ENCODE results near the gene PCSK6.
"Not testable (repeated sequence)": the region's sequence is repeated elsewhere in the genome, so short reads cannot be mapped to it uniquely, and the experiment has no call there.

The PCSK6 gene

DNA sequence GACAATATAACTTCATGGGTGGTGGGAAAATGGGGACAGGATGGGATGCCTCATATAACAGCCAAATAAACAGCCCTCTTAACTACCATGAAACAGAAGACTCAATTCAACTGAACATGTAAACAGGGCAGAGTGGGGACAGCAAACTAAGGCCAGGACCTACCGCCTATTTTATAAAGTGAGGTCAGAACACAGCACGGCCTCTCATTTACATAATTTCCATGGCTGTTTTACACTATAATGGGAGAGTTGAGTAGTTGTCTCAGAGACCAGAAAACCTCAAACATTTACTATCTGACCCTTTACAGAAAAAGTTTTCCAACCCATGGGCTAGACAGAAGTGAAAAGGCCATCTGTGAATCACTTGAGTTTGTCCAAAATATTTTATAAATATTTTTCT lies 137.8 kb downstream of the PCSK6 start:
- DNase-seq: no peak

DNA sequence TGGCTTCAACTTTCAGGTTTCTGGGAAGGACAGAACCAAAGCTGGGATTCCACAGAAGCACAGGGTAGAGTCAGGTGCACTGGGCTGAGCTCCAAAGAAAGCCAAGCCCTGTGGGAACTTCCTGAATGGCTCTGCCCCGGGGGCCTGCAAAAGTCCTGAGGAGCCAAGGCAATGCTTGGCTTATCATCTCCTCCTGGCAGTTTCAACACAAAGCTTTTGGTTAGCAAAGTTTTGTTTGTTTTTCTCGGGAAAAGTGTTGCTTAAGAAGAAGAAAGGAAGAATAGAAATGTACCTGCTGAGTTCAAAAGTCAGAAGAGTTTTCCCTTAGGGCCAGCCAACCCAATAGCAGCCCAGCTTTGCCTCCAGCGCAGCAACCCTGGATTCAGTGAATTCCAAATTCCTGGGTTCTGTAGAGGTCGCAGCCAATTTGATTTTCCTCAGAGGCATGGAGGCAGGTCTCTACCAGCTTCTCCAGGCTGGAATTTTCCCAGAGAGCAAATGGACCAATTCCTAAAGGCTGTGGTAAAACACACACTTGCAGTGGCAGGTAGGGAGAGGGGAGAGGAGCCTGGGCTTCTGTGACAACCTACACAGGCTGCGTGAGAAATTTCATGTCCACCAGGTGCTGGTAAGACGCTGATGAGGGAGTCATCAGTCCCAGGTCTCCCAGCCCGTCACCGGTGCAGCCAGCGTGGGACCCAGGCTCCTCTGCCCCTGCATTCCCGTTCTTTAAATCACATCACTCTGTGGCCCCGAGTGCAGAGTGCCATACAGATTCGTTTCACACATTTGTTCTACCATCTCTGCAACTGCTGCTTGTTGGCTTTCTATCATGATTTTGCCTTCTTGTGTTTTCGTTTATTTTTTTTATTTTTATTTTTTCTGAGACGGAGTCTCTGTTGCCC lies 140.2 kb downstream of the PCSK6 start:
- no peak for DNase-seq

DNA sequence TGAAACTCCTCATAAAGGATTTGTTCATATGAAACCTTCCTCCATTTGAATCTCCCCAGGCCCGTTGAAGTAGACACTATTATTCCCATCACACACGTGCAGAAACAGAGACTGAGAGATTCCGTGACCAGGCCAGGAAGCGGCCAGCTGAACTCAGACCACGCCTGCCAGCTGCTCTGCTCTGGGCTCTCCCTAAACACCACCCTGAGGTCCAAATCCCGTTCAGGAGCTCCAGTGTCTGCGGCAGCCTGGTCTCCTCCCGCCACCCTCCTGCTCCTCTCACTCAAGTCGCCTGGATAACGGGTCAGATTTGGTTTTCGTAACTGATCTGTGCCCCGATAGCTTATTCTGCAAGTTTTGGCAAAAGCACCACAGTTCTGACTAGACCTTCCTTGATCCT lies 140.9 kb downstream of the PCSK6 start:
- no peak for DNase-seq

DNA sequence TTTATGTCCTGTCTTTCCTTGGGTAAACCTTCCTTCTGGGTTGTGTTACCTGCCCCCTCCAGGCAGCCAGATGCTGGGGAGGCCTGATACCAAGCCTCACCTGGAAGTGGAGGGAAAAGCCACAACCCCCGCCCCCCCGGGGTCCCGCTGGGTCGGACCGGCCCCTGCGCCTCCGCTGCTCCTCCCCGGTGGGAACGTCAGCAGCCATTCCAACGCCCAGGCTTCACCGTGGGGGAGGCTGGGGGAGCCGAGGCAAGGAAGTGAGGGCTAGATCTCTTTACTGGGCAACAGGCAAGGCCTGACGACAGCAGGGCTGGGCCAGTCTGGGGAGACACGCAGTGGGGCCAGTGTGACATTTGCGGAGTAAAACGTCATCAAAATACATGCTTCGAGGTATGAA lies 141.5 kb downstream of the PCSK6 start:
- no peak for DNase-seq

DNA sequence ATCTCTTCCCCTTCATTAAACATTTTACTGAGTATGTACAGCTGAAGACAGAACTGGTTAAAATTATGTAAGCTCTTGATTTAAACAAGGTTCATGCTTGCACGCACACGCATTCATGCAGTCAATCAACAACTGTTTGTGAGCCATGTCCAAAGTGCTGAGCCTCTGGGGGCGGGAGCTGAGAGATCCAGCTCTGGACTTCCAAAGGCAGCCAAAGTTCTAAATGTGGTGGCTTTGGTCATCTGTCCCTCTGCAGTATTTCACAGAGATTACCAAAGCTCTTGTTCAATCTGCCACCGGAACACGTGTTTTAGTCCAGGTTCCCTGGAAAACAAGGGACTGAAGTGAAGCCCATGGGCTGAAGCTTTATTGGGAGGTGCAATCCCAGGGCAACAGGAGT lies 142.1 kb downstream of the PCSK6 start:
- DNase-seq: no peak

DNA sequence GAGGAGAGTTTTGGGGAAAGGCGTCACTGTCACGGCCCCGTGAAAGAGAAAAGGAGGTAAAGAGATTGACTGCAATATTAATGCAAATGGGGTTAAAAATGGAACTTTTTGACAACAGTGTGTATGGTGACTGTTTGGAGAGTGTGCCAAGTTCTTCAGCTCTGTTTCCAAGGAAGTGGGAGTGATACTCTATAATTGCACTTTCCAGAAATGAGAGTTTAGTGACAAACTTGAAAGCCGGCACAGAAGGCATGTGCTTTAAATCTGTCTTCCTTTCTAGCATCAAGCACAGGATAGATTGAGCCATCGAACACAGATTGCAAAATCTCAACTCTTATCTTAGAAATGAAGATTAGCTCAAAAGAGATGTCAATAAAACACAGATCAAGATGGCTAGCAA lies 142.6 kb downstream of the PCSK6 start:
- DNase-seq: no peak

DNA sequence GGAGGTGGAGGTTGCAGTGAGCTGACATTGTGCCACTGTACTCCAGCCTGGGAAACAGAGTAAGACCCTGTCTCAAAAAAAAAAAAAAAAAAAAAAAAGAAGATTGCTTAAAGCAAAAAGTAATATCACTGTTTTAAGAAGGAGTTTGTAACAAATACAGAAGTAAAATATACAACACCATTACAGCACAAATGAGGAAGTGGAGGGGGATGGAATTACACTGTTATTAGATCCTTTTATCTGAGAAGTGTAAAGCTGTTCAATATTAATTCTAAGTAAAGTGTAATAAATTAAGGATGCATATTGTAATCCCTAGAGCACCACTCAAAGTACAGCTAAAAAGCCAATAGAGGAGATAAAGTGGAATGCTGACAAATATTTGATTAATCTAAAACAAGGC lies 147.5 kb downstream of the PCSK6 start:
- no peak for DNase-seq

DNA sequence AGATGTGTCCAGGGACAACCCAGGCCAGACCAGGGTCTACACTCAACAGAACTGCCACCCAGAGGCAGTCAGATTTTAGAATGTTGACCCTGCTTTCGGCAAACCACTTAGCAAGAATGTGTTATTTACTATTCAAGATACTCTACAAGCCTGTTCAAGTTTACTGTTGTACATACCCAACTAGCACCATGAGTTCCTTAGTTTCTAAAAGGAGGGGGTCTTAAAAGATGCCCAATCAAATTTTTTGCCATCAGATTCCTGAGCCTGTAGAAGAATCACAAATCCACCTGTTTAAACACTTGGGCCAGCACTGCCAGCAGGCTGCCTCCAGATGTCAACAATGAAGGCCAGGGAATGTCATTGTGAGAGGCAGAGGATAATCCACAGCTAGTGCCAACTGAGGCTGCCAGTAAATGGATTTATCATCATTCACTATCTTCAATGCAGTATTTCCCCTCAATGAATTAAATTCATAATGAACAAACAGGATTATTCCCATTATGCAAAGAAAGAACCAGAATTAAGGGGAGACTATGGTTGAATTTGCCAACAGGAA lies 150.9 kb downstream of the PCSK6 start:
- no peak for DNase-seq

DNA sequence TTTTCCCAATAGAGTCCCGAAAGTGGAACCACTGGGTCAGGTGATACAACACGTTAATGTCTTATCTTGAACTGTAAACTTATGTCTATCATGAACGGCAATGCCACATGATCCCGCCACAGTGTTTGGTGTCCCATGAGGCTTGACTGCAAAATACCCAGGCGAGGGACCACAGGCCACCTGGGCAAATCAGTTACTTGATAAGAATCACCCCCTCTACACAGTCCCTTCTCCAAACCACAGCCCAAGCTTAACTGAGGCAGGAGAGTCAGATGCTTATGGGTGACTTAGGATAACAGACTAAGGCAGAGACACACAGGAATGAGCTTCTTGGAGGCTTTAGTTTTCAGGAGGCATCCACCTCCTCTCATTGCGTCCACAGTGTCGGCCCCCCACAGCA lies 151.5 kb downstream of the PCSK6 start:
- no peak for DNase-seq

DNA sequence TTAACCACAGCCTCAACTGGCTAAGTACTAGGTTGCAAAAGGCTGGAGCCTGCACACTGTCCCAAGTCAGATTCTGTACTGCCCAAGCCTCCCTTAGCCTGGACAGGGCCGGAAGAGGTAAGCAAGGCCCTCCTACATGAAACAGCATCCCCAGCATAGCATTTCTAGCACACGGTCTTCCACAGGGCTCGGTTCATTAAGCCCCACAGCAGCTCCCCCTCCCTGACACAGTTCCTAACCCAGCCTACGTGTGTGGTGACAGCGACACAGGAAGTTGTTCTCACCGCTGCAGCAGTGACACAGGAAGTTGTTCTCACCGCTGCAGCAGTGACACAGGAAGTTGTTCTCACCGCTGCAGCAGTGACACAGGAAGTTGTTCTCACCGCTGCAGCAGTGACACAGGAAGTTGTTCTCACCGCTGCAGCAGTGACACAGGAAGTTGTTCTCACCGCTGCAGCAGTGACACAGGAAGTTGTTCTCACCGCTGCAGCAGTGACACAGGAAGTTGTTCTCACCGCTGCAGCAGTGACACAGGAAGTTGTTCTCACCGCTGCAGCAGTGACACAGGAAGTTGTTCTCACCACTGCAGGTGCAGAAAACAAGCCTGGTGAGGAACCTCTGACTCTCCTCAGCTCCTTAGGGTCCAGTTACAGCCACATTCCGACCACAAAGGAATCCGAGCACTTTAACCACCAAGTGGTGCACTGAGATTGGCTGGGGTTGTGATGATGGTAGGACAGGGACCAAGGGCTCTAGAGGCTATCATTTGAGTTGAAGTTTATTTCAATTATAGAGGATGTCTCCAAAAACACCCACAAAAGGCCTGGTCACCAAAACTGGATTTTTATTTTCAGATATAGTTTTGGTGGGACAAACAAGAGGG lies 155.4 kb downstream of the PCSK6 start:
- not testable (repeated sequence) for DNase-seq

DNA sequence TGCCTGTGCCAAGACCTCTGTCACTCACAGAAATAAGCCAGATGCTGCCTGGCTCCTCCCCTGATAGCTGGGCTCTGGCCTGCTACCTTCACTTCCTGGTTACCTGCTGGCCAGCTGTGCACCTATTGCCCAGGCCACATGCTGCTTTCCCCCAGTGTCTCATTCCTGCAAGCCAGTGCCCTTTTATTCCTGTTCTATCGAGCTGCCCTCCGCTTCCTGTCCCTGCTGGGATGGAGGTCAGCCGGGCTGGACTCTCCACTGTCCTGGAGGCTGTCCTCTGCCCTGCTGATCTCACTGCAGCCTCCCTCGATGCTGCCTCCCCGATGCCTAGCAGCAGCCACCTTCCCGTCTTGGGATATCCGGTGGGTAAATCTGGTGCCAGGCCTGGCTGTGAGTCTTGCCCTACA lies 157.4 kb downstream of the PCSK6 start:
- DNase-seq: no peak

DNA sequence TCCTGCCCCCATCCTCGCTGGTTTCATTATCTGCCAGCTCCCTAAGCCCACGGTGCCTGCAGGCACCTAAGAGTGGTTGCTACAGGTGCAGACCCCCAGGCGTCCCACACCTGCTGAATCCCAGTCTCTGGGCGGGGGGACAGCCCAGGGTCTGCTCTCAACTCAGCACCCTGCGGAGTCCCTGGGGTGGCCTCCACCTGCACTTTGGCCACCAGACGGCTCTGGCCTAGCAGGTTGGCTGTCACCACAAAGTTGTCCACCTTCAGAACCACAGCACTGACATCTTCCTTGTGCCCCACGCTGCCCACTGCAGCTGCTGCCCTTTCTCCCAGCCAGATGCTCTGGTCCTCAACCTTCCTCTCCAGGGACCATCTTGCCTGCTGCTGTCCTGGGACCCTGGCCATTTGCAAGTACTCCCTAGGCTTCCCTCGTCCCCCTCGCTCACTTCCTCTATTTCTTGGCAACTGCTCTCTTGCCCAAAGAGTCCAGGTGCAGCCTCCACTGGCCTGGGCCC lies 159.6 kb downstream of the PCSK6 start:
- DNase-seq: no peak

DNA sequence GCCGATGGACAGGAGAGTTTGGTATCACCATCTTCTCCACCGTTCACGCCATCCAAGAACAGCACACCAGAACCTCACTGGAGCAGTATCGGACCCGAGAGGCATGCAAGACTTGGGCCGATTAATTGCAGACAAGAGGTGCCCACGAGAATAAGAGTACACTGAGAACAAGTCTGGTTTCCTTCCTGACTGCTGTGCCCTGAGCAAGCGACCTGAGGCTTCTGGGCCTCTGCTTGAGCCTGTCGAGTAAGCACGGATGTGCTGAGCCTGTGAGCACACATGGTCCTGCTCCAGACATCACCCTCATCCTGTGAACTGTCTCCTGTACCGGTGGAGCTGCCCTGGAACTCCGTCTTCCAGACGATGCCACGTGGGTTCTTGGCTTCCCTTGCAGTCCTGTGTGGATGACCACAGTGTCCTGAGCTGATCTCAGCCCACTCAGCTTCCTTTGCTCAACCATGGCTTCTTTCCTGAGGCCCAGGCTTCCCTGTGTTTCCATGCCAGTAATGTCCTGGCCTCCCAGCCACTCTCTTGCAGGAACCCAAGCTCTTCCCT lies 160.1 kb downstream of the PCSK6 start:
- no peak for DNase-seq

DNA sequence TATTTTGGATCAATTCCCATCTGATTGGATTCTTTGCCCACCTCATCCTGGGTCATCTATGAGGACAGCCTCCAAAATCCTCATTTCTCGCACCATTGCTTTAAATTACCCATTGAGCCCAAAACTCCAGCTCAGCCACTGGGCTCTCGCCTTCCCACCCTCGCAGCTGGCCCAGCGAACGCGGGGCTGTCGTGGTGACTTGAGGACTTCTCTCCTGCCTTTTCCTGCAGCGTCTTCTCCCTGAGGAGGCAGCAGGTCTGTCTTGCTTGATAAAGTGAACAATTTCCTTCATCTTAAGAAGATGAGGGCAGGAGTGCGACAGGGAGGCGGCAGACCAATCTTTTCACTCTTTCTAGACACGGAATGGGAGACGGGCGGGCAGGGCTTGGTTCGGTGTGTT lies 161.5 kb downstream of the PCSK6 start:
- DNase-seq: no peak

DNA sequence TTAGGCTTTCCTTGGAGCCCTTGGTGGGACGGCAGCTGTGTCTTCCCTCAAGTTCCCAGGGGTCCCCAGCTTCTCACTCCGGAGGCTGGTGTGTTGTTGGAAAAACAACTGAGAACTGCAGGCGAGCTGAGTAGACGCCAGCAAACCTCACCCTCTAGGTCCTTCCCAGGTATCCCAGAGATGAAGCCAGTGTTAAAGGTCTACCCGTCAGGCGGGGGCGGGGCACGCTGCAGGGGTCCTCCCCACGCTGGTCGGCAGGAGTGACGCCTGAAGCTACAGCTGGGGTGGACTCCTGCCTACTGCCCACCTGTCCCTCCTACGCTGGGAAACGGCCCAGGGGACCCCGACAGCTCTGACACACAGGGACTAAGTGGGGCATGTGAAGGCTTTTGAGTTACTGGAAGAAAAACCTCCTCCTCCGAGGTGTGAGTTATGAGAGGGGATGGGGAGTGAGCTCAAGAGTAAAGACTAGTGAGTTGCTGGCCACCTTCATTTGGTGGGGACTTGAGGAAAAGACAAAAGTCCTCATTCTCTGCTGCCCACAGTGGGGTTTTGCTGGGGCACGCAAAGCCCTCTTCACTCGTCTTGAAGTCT lies 162.3 kb downstream of the PCSK6 start:
- no peak for DNase-seq

DNA sequence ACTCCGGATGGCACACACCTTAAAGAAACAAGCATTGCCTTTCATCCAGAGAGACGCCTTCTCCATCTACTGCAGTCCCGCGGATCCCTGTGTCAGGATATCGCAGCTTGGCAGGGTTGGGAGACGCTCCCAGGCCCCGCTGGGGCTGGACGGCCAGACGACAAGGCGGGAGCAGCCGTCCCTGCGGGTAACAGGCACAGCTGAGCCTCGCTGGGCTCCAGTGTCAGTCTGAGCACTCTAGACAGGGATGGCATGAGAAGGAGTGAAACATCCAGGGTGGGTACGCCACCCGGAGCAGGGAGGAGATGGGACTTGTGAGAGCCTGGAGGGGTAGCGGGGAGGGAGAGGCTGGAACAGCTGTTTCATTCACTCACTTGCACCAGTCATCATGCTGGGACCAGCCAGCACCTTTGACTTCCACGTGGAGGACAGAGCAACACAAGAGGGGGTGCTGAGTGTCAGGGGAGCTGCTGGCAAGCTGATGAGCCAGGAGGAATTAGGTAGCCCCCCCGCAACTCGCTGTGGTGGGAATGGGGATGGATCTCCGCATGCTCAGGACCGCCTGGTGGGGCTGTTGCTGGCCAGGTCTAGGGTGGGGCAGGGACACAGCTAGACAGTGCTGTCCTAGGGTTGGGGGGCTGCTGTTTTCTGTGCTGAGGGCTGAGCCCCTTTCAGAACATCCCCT lies 162.9 kb downstream of the PCSK6 start:
- DNase-seq: no peak

DNA sequence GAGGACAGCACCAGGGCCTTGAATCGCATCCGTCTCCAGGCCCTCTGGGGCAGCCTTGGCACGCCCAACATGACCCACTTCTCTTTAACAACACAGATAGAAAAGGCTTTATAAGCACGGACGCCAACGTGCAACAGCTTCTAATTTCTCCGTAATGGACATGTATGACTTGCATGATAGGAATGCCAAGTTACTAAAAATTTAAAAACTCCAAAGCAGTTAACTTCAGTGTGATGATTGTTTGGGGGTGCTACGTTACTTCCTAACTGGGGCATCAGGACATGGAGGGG lies 163.5 kb downstream of the PCSK6 start:
- no peak for DNase-seq

DNA sequence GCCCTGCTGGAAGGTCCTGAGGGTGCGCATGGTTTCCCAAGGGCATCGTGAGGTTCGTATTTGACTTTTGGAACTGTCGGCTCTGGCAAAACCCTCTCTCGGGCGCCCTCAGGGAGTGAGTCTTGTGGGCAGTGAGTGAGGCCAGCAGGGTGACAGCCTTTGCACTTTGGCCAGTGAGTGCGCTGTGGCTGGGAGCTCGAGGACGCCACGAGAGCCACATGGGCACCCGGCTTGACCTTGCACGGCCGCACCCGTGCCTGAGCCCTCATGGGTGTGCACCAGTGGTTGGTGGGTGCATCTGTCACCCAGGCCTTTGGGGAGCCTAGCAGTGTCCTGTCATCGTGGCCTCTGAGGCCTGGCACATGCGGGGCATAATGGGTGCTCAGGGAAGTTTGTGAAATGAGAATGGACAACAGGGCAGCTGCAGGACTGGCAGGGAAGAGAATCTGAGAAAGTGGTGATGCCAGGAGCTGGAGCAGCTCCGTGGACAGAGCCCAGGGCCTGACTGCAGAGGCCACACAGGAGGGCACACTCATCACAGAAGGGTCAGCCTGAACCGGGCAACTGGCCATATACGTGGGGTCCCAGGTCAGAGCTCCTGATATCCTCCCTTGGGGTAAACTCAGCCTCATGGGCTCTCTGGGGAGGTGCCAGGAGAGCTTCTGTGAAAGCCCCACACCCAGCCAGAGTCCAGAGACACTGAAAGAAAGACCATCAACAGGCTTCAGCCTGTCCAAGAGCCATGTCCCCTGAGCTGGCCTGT lies 164.1 kb downstream of the PCSK6 start:
- no peak for DNase-seq

DNA sequence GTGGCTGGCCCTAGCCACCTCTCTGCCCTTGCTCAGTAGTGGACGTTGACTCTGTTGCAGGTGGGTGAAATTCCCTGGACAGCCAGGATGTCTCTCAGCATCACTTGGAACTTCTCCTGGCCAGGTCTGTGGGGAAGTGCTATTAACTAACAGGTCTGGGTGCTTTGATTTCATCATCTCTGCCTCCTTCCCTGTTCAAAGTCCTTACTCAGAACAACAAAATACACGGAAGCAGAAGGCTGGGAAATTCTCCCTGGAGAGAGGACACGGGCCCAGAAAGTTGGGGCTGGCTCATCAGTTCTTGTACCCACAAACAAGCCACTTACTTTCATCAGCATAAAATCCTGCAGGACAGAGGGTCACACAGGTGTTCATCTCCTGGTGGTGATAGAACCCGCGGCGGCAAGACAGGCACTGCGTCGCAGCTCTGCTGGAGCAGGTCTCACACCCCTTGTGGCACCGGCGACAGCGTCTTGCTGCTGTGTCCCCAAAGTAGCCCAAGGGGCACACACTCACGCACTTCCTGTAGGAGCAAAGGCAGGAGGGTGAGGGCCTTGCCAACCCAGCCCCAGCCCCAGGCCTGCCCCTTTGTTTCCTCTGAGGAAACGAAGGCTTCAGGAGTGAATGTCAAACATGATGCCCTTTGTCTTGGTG lies 164.9 kb downstream of the PCSK6 start:
- no peak for DNase-seq

DNA sequence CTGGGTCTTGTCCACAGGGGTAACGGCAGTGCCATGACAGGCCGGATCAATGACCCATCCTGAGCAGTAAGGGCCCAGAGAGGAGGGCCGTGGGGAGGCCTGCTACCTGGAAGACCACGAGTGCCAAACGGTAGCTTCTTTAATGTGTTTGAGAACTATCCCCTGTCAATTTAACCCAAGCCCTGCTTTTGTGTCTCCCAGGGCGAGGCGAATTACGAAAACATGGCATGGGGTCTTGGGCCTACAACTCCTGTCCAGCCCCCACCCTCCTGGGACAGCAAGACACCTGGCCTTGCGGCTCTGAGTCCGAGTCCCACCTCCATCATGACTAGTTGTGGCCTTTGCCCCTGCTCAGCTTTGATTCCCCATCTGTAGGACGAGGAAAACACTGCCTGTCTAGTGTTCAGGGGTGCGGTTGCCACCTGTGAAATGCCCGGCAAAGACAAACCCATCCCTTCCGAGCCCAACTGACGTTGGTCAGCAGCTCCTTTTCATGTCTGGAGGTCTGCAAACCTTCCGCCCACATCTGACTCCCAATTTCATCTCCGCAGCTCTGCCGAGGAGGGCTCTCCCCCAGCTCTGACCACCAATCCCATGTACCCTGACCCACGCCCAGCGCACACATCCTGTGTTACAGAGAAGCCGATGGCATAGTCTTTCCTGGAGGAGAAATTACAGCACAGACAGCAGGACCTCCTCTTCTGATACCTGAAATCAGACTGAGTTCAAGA lies 165.5 kb downstream of the PCSK6 start:
- no peak for DNase-seq

Measured in NCI-H1105 treated with DMSO at 0.1 percent for 48 hours (cell line).